Heart left ventricle (tissue), 13 donors: Measurements from ENCODE around the gene NEUROG1.

Experiments
- POLR2A ChIP-seq, 2 donors: fragments of 450-650 bp; IDR thresholded peaks; one replicate each; pipeline ENCODE4 v1.6.1; 2017; ENCODE audit warnings: antibody characterized with exemption in 2 of 2, mild to moderate bottlenecking in 2 of 2, moderate library complexity in 2 of 2
- TF ChIP-seq, protein P1 (sequence below), 12 donors: fragments of 200-600 bp; sonication (generic) in 4 of 12; IDR thresholded peaks; one replicate each; pipeline versions ENCODE4 v1.5.0 to v1.8.0; 2018 to 2022; ENCODE audit warnings: antibody characterized with exemption in 12 of 12, mild to moderate bottlenecking in 5 of 12
- donor health status: ischemic (EF 13 %, LVEDD 7.1; RV severe dilation, severe dysfunction).
- donor health status: DM: no; HTN: yes; CAD: no.
- donor health status: DM: no; HTN: no; CAD: no.
- donor health status: ischemic (EF 25% LVEDD 6.9; RV normal size, moderate dysfunction).
- donor health status: ischemic (EF 25% LVEDD 5.7; RV mildly dilated, moderate dysfunction).
- donor health status: ischemic (EF 35%, LVEDD 5.7; RV mildly dilated, moderate dysfunction).
- donor health status: nonischemic (EF 11% LVEDD 7.7; RV severe dilation, severe dysfunction).
- donor health status: DM: yes; HTN: yes; CAD: no.
- donor health status: PGD.
- donor health status: ischemic (EF 29% LVEDD 5.4; RV normal size, mild dysfunction).
- donor health status: nonischemic (EF 23%, LVEDD 6.1; RV moderate dilation, normal function).

DNA sequence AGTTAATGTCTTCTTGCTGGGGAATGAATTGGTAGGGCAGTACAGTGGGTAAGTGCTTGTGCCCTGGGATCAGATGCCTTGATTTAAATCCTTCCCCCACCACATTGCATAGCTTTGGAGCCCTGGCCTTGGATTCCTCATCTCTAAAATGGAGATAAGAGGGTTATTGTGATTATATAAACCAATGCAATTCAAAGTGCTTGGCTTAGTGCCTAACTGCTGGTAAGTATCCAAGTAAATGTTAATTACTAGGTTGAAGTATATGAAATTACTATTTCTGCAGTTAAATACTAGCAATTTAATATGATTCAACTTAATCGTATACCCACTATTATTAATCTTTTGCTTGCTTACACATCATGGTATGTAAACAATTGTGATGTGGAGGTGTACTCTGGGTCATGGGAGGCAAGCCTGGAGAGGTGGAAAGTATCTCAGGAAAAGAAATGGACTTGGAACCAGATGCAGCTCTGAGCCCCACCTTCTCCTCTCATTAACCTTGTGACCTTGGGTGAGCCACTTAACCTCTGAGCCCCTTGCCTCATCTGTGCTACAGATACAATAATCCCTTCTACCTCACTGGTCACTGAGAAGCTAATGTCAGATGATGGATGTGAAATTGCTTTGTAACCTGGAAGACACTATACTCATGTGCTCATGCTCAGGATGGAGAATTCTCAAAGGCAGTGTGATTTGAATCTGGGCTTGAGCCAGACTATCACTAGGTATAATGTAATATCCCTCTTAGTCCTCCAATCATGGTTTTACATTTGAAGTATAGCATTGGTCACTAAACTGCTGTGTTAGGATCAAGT lies 23.8 kb downstream of the NEUROG1 start:
- TF ChIP-seq POLR2A (IDR thresholded peaks at IDR 0.05), result no peak
- TF ChIP-seq, protein P1, sequence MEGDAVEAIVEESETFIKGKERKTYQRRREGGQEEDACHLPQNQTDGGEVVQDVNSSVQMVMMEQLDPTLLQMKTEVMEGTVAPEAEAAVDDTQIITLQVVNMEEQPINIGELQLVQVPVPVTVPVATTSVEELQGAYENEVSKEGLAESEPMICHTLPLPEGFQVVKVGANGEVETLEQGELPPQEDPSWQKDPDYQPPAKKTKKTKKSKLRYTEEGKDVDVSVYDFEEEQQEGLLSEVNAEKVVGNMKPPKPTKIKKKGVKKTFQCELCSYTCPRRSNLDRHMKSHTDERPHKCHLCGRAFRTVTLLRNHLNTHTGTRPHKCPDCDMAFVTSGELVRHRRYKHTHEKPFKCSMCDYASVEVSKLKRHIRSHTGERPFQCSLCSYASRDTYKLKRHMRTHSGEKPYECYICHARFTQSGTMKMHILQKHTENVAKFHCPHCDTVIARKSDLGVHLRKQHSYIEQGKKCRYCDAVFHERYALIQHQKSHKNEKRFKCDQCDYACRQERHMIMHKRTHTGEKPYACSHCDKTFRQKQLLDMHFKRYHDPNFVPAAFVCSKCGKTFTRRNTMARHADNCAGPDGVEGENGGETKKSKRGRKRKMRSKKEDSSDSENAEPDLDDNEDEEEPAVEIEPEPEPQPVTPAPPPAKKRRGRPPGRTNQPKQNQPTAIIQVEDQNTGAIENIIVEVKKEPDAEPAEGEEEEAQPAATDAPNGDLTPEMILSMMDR (IDR thresholded peaks at IDR 0.05), result no peak
